NCI-H526 treated with DMSO at 0.1 percent for 48 hours (cell line): ENCODE results near the gene PHLDA2.

ENCODE experiments used
- DNase-seq: peaks from one replicate; lab custom pipeline; 2025; lab: John Stamatoyannopoulos, UW

The PHLDA2 gene

DNA sequence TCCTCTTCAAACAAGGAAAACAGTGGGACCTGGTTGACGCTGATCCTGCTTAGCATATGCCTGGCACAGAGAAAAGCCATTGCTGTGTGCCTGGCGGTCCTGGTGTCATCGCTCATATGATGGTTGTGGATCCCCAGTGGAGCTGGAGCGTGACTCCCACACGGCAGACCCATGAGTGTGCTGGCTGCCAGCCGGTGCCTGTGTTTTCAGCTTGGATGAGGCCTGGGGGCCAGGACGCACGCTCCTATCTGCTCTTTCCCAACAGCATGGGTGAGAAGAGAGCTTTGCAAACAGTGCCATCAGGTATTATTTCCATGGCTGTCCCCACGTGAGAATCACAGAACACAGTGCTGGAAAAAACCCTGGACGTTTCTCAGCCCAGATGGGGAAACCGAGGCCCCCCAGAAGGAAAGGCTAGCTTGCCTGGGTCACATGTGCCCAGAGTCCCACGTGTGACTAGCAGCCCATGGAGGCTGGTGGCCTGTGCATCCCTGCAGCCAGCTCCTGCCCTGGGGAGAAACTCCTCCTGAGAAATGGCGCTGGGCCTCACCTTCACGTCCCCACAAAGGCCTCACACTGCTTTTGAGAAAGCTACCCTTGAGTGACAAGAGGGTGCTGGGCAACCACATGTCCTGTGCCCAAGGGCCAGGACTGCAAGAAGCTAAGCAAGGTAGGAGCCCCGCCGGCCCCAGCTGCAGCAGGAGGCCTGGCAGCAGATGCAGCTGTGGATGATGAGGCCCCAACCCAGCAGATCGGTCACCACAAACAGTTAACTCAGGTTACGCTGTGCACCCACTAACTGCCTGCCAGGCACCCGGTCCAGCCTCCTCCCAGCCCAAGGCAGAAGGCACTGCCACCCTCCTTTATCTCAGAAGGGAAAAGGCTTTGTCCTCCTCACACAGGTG lies 47.9 kb downstream of the PHLDA2 start:
- no peak for DNase-seq

DNA sequence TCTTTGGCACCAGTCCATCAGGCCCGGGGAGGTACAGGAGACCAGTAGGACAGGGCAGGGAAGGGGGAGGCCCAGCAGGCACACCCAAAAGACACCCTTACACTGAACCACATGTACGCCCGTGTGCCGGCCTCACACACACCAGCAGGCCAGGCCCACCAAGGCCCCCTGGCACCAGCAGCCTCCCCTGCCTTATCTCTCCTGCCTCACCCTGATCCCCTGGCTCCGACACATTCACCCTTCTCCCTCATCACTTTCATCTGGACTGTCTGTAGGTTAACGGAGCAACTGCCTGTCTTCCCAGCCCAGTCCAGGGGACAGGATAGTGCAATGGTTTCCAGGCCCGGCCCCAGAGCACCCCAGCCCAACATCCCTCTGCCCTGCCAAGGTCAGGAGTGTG lies 48.6 kb downstream of the PHLDA2 start:
- no peak for DNase-seq

DNA sequence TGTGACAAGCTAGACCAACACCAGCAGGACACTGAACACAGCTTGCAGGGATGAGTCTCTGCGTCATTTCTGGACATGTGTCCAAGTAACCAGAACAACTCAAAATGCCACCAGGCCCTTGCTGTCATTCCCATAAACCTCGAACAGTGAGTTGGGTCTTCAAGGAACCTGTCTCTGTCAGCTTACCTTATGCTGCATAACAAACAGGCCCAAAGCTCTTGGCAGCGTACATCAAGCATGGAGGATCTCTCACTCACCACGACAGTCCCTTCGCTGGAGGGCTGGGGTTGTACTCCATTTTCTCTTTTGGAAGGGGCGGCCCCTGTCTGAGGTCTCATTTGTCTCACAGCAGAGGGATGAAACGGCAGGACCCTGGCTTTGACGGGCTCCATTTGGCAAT lies 50.4 kb downstream of the PHLDA2 start:
- no peak for DNase-seq
